ENCODE results near the gene RASA2.

- TF ChIP-seq POLR2AphosphoS5 (IDR thresholded peaks at IDR 0.05) (no peak), CTCF (IDR thresholded peaks at IDR 0.05) (no peak), POLR2A (IDR thresholded peaks at IDR 0.05) (no peak)
These were observed 47.2 kb upstream of the RASA2 start for GRCh38 chr3:141439589-141439988.
